Large intestine (tissue), 3 donors: ENCODE results near the gene NSFL1C. TPM values are rescaled to one million over a fixed set of nuclear protein-coding genes. Genes with fewer than 3 reads are reported as not detected.

ENCODE experiments used
- DNase-seq, 2 donors: peaks; one replicate each; pipeline versions ENCODE4 v3.0.0 to v3.0.0-alpha.2; 2013
- H3K27ac ChIP-seq: one replicate; pipeline ENCODE4 v1.5.1; 2013; ENCODE audit warnings: low read length
- H3K27me3 ChIP-seq: 2 replicates; pipeline ENCODE4 v1.6.1; 2013; ENCODE audit warnings: low read length; ENCODE audit not compliant: control insufficient read depth, insufficient read depth
- H3K36me3 ChIP-seq: 2 replicates; pipeline ENCODE4 v1.6.1; 2013; ENCODE audit warnings: low read length; ENCODE audit not compliant: control insufficient read depth, insufficient read depth
- H3K4me1 ChIP-seq: one replicate; pipeline ENCODE4 v1.6.1; 2013; ENCODE audit warnings: low read length; ENCODE audit not compliant: control insufficient read depth, insufficient read depth
- H3K4me3 ChIP-seq: one replicate; pipeline ENCODE4 v1.5.1; 2013; ENCODE audit warnings: low read length
- H3K9me3 ChIP-seq: one replicate; pipeline ENCODE4 v1.6.1; 2013; ENCODE audit warnings: mild to moderate bottlenecking, low read depth, low read length, moderate library complexity; ENCODE audit not compliant: control insufficient read depth
- WGBS: methylation state at CpG from one replicate; pipeline ENCODE4 v1.1.5; 2013; ENCODE audit warnings: low lambda C conversion rate; ENCODE audit not compliant: insufficient coverage; 5-methylcytosine and 5-hydroxymethylcytosine counted together
- polyA plus RNA-seq: library from polyadenylated mRNA; unstranded; fragments of 120-200 nt; gene quantifications from one replicate; pipeline ENCODE4 v1.2.1, GENCODE V29; 2013

Gene NSFL1C
- polyA plus RNA-seq, 1 donor = 73.3 TPM

GRCh38 chr20:1396264-1396663 lies 70.4 kb downstream of the NSFL1C start:
- WGBS = 67% methylated on average over 1 of the region's 1 CpG

GRCh38 chr20:1394686-1395085 lies 72.0 kb downstream of the NSFL1C start:
- no peak for DNase-seq
- H3K4me1 ChIP-seq = peaks cover 37% of the 10 kb centered on the region
- H3K36me3 ChIP-seq = peaks cover 2% of the 10 kb centered on the region
- no peaks in the 10 kb centered on the region for H3K27me3 ChIP-seq
- no peak overlapping the region for H3K27ac ChIP-seq
- no CpG with 5 or more reads among the region's 2 CpGs for WGBS
- no peaks in the 10 kb centered on the region for H3K9me3 ChIP-seq
- no peak overlapping the region for H3K4me3 ChIP-seq

More at GRCh38 chr20:1396264-1396663, 70.4 kb downstream of the NSFL1C start:
- Histone ChIP-seq H3K9me3 (no peaks in the 10 kb centered on the region), H3K27ac (no peak overlapping the region), H3K4me1 (peaks cover 38% of the 10 kb centered on the region), H3K36me3 (no peaks in the 10 kb centered on the region), H3K4me3 (no peak overlapping the region), H3K27me3 (no peaks in the 10 kb centered on the region)
- DNase-seq = no peak

- no peaks in the 10 kb centered on the region for H3K27me3 ChIP-seq
- peak overlapping the region; percentile 55 for H3K4me3 ChIP-seq
- H3K36me3 ChIP-seq = peaks cover 6% of the 10 kb centered on the region
- no peaks in the 10 kb centered on the region for H3K9me3 ChIP-seq
- WGBS = no CpG with 5 or more reads among the region's 7 CpGs
- peaks cover 25% of the 10 kb centered on the region for H3K4me1 ChIP-seq
- no peak for DNase-seq
- peak overlapping the region; percentile 60 for H3K27ac ChIP-seq
Measured at GRCh38 chr20:1393507-1393882, 73.2 kb downstream of the NSFL1C start.

GRCh38 chr20:1392693-1393506 lies 73.7 kb downstream of the NSFL1C start, which contains the start of gene FKBP1A:
Gene FKBP1A, minus strand, starts transcription at chr20:1393054. Its CDS starts 56 bp downstream, at chr20:1392998.
- peak; percentile 96 for DNase-seq
- no peaks in the 10 kb centered on the region for H3K27me3 ChIP-seq
- H3K9me3 ChIP-seq = no peaks in the 10 kb centered on the region
- no CpG with 5 or more reads among the region's 79 CpGs for WGBS
- H3K36me3 ChIP-seq = peaks cover 6% of the 10 kb centered on the region
- peak within 1 kb of the TSS; percentile 60 for H3K27ac ChIP-seq
- H3K4me3 ChIP-seq = peak within 1 kb of the TSS; percentile 85
- peaks cover 21% of the 10 kb centered on the region for H3K4me1 ChIP-seq

GRCh38 chr20:1392443-1392692 lies 74.3 kb downstream of the NSFL1C start:
- peak overlapping the region; percentile 28 for H3K27ac ChIP-seq
- DNase-seq = peak in 1 of 2 donors; percentile 39
- H3K4me3 ChIP-seq = peak overlapping the region; percentile 85
- H3K27me3 ChIP-seq = no peaks in the 10 kb centered on the region
- H3K4me1 ChIP-seq = peaks cover 19% of the 10 kb centered on the region
- no CpG with 5 or more reads among the region's 13 CpGs for WGBS
- H3K36me3 ChIP-seq = peaks cover 6% of the 10 kb centered on the region
- no peaks in the 10 kb centered on the region for H3K9me3 ChIP-seq

Other genes starting within 250 kb of the NSFL1C start
- gene RAD21L1, start 240.8 kb downstream of the NSFL1C start, polyA plus RNA-seq = not detected
- gene SNPH, start 200.6 kb downstream of the NSFL1C start, polyA plus RNA-seq = 2.3 TPM
- gene SDCBP2, start 137.7 kb downstream of the NSFL1C start, polyA plus RNA-seq = 62.8 TPM
- gene FKBP1A, start 73.8 kb downstream of the NSFL1C start, polyA plus RNA-seq = 259 TPM
- 1.4 TPM for gene SIRPB2, start 24.6 kb upstream of the NSFL1C start, polyA plus RNA-seq
- gene SIRPD, start 90.9 kb upstream of the NSFL1C start, polyA plus RNA-seq = 0.19 TPM
- 1.6 TPM for gene SIRPB1, start 153.2 kb upstream of the NSFL1C start, polyA plus RNA-seq
- gene SIRPG, start 190.9 kb upstream of the NSFL1C start, polyA plus RNA-seq = 0.94 TPM